Lung (tissue), 12 donors: ENCODE results near the gene POU2F2. TPM values are rescaled to one million over a fixed set of nuclear protein-coding genes. Genes with fewer than 3 reads are reported as not detected.

Source experiments
- ATAC-seq: fragments of 200-7000 bp; cut with Tn5 transposase; one replicate; pipeline ENCODE4 v1.9.1; 2020; ENCODE audit warnings: moderate number of reproducible peaks; ENCODE audit not compliant: insufficient read depth, low FRiP score
- DNase-seq, 3 donors: peaks; one replicate each; pipeline ENCODE4 v3.0.0-alpha.2; 2013 to 2017
- H3K27ac ChIP-seq, 2 donors: one replicate each; pipeline ENCODE4 v1.5.1; 2013; ENCODE audit warnings: mild to moderate bottlenecking in 2 of 2, moderate library complexity in 2 of 2, control low read depth in 1 of 2, inconsistent platforms in 1 of 2, low read depth in 1 of 2, low read length in 1 of 2
- H3K27me3 ChIP-seq, 3 donors: one replicate each; pipeline ENCODE4 v1.5.1; 2013; ENCODE audit warnings: low read length in 2 of 3; ENCODE audit not compliant: control insufficient read depth in 3 of 3, insufficient read depth in 3 of 3
- H3K36me3 ChIP-seq, 4 donors: one replicate each; pipeline ENCODE4 v1.5.1; 2013; ENCODE audit warnings: low read length in 4 of 4, mild to moderate bottlenecking in 1 of 4, moderate library complexity in 1 of 4; ENCODE audit not compliant: control insufficient read depth in 4 of 4, insufficient read depth in 4 of 4
- H3K4me1 ChIP-seq, 5 donors: one replicate each; pipeline ENCODE4 v1.5.1; 2013; ENCODE audit warnings: low read length in 5 of 5, mild to moderate bottlenecking in 2 of 5, moderate library complexity in 1 of 5; ENCODE audit not compliant: control insufficient read depth in 5 of 5, insufficient read depth in 5 of 5
- H3K4me3 ChIP-seq: one replicate; pipeline ENCODE4 v1.5.1; 2013; ENCODE audit warnings: mild to moderate bottlenecking, control low read depth, moderate library complexity
- H3K9ac ChIP-seq, 2 donors: one replicate each; pipeline ENCODE4 v1.5.1; 2013; ENCODE audit warnings: low read length in 2 of 2, control low read depth in 1 of 2; ENCODE audit not compliant: insufficient read depth in 1 of 2
- H3K9me3 ChIP-seq, 4 donors: one replicate each; pipeline ENCODE4 v1.5.1; 2013; ENCODE audit warnings: low read length in 3 of 4, mild to moderate bottlenecking in 1 of 4, moderate library complexity in 1 of 4; ENCODE audit not compliant: control insufficient read depth in 4 of 4, insufficient read depth in 3 of 4
- CTCF ChIP-seq: IDR thresholded peaks from 2 replicates; pipeline ENCODE4 v1.5.1; 2012; ENCODE audit warnings: mild to moderate bottlenecking; ENCODE audit errors: control extremely low read depth, extremely low read depth
- WGBS, 2 donors: extraction: QIAGEN DNeasy Blood & Tissue Kit; methylation state at CpG; one replicate each; pipeline ENCODE4 v1.1.7; 2013; 5-methylcytosine and 5-hydroxymethylcytosine counted together
- polyA plus RNA-seq, 2 donors: library from polyadenylated mRNA; stranded (reverse); fragments of 200-250 nt; gene quantifications; one replicate each; pipeline ENCODE4 v1.2.1, GENCODE V29; 2013
- total RNA-seq, 2 donors: library from RNA; depleted of rRNA in 1 of 2; stranded (reverse); fragments of >200 nt in 1 of 2; gene quantifications; one replicate each; pipeline ENCODE4 v1.2.1, GENCODE V29; 2014 to 2021
- donor health status: control.
- donor health status: control.
- donor health status: Bipolar disorder and iron deficiency.
- donor health status: healthy.
- donor health status: DM: yes; HTN: yes; CAD: no.

POU2F2 gene
- total and polyA plus RNA-seq, 4 donors: 1.9 to 11.9 (median 5.4) TPM

GRCh38 chr19:42097461-42097860 is 34.8 kb downstream of the POU2F2 start:
- ATAC-seq (no peak), DNase-seq (no peak)
- 80 to 93% methylated on average over 5 of the region's 5 CpGs for WGBS, 2 donors
- H3K4me1 ChIP-seq: peaks cover 0 to 3% (median 0%) of the 10 kb centered on the region in 5 donors
- H3K27me3 ChIP-seq: peaks cover 0 to 5% (median 4%) of the 10 kb centered on the region in 3 donors
- no peak for TF ChIP-seq CTCF
- H3K36me3 ChIP-seq: peaks cover 0 to 1% (median 0%) of the 10 kb centered on the region in 4 donors
- H3K4me3 ChIP-seq: no peak overlapping the region
- H3K27ac ChIP-seq: no peak overlapping the region
- peaks cover 0 to 1% (median 0%) of the 10 kb centered on the region in 4 donors for H3K9me3 ChIP-seq
- no peak overlapping the region for H3K9ac ChIP-seq

GRCh38 chr19:42096255-42096837 is 35.9 kb downstream of the POU2F2 start:
- DNase-seq: no peak
- no peak overlapping the region for H3K9ac ChIP-seq
- no peak overlapping the region for H3K4me3 ChIP-seq
- peaks cover 0 to 5% (median 4%) of the 10 kb centered on the region in 3 donors for H3K27me3 ChIP-seq
- TF ChIP-seq CTCF: no peak
- H3K4me1 ChIP-seq: peaks cover 0 to 3% (median 0%) of the 10 kb centered on the region in 5 donors
- ATAC-seq: no peak
- H3K27ac ChIP-seq: no peak overlapping the region
- H3K9me3 ChIP-seq: peaks cover 0 to 1% (median 0%) of the 10 kb centered on the region in 4 donors
- WGBS, 2 donors: 64 to 80% methylated on average over 15 of the region's 15 CpGs
- H3K36me3 ChIP-seq: peaks cover 0 to 1% (median 0%) of the 10 kb centered on the region in 4 donors

- no peak for ATAC-seq
Measured at GRCh38 chr19:42095814-42096230, 36.4 kb downstream of the POU2F2 start.

More at GRCh38 chr19:42095814-42096230, 36.4 kb downstream of the POU2F2 start:
- no peak for TF ChIP-seq CTCF
- Histone ChIP-seq H3K27me3 (peaks cover 0 to 5% (median 4%) of the 10 kb centered on the region in 3 donors), H3K4me3 (no peak overlapping the region), H3K9me3 (peaks cover 0 to 1% (median 0%) of the 10 kb centered on the region in 4 donors), H3K36me3 (peaks cover 0 to 1% (median 0%) of the 10 kb centered on the region in 4 donors), H3K4me1 (peaks cover 0 to 3% (median 0%) of the 10 kb centered on the region in 5 donors), H3K9ac (no peak overlapping the region), H3K27ac (no peak overlapping the region)
- DNase-seq: no peak
- 45 to 65% methylated on average over 27 to 28 of the region's 28 CpGs for WGBS, 2 donors
